Measurements from ENCODE around the gene PLEKHG5.
A peak's percentile ranks its signal among the peaks of the same experiment; 100 is the strongest.

PLEKHG5 gene

DNA sequence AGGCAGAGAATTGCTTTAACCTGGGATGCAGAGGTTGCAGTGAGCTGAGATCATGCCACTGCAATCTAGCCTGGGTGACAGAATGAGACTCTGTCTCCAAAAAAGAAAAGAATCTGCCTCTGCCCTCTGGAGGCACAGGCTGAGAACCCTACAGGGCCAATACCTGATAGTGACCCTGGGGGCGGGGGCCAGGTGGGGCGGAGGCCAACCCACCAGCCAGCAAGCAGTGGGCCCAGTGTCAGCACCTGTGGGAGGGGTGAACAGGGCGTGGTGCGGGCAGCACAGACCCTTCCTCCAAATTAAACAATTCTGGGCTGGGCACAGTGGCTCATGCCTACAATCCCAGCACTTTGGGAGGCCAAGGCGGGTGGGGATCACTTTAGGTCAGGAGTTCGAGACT, 19.0 kb upstream of the PLEKHG5 start:
- no peak for DNase-seq
- intact Hi-C loops (cut with DNase I): no loop called here

DNA sequence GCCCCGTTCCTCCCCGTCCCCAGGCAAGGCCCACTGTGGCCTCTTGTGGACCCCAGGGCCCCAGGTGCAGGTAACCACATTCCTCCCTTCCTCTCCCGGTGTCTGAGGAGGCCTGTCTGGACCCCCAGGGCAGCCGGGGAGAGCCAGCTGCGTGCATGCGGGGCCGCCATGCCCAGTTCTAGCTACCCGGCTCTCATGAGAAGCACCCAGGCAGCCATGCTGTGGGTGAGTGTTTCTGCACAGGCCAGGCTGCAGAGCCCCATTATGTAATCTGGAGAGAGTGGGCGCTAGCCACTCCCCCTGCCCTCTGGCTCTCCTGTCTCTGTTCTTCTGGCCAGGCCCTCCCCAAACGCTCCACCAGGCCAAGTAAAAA, 18.4 kb upstream of the PLEKHG5 start:
- DNase-seq: peak in 1 of 10 donors; percentile 89
- intact Hi-C loops (cut with DNase I): no loop called here

DNA sequence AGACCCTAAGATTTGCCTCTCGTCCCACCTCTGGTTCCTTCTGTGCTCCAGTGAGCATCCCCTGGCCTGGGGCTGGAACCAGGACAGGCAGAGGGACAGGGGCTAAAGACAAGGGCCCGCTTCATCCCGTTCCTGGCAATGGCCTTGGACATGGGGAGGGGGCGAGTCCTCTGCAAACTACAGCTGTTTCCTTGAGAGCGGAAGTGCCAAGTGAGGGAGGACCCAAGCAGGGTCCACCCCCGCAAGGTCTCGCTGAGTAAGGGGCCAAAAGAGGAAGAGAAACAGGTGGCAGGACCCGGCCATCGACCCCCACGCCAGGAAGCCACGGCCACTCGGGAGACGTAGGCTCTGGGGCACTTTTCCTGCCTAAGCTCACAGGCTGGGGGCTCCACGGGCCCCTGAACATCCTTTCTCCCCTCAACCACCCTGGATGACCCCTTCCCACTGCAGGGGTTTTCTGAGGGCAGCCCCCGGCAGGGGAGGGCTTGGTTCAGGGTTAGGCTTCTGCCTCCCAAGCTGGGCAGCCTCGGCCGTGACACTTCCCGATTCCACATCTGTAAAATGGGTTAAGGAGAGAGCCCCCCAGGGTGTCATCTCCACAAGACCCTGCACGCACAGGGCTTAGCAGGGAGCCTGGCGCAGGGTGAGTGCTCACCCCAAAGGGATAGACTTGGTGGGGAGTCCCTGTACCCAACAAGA, 17.9 kb upstream of the PLEKHG5 start:
- intact Hi-C loops (cut with DNase I): no loop called here
- no peak for DNase-seq

DNA sequence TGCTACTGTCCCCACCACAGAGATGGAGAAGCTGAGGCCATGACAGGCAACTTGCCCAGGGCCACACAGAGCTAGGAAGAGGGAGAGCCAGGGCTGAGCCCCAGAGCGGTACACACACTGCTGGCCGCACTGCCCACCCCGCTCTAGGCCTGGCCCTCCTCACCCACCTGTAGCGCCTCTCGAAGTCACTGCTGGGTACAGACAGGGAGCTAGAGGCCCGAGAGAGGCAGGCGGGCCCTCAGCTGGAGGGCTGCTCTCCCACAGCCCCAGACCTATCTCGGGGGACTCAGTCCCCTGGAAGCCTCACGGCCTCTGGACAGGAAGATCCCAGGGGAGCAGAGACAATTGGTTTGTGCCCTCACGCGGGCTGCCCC, 17.3 kb upstream of the PLEKHG5 start:
- DNase-seq: no peak
- intact Hi-C loops (cut with DNase I): no loop called here

DNA sequence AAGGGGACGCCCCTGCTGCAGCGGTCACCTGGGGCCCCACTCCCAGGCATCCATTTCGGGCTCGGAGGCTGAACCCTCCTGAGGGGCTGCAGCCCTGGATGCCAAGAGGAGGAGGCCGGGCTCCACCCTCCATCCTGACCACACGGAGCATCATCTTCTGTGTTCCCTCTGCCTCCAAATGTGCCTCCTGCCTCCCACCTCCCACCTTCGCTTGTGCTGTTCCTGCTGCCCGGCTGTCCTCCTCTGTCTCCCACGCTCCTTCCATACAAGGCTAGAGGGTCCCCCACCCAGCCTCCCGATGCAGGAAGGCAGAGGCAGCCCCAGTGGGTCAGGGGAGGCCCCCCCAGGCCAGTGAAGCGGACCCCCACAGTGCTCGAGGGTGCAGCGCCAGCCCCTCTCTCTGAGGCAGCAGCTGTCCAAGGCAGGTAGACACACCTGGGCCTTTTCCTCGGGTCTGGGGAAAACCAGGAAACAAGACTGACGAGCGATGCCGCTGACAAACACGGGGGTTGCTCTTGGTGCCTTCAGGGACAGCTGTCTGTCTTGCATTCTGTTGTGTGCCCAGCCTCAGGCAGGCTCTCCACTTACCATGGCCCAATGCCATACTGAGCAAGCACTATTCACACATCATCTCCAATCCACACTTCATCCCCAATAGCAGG, 16.8 kb upstream of the PLEKHG5 start:
- DNase-seq: peak in 1 of 10 donors; percentile 84
- intact Hi-C loops (cut with DNase I): no loop called here

DNA sequence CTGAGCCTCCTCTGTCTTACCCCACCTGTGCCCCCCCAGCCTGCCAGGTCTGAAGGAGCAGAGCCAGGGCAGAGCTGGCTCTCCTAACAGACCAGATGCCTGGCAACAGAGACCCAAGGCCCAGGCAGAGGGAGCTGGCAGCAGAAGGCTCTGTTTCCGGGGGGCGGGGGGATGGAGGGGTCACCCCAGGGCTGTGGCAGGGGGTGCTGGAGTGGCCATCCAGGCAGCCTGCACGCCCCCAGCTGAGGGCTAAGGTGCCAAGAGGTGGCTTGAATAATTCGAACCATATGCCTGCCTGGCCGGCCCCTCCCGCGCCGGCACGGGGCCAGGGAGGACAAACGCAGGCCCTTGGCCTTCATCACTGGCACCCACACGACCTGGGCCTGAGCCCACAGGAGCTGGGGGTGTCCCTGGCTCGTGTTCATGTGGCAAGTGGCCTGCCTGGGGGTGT, 16.0 kb upstream of the PLEKHG5 start:
- intact Hi-C loops (cut with DNase I): no loop called here
- no peak for DNase-seq

DNA sequence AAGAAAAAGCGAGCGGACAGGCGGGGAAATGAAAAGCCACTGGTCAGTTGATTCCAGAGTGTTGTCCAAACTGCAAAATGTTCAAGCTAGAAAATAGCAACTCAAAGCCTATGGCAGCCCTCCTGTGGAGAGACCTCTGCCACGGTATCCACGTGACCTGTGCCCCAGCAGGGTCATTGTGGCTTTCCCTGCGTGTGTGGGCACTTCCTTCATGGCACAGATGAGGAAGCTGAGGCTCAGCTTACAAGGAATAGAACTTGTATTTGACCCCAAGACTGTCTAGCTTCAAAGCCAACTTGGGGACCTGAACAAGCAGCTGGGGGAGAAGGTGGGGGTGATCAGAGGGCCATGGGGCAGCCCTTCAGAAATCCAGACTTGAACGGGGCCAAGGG, 15.6 kb upstream of the PLEKHG5 start:
- DNase-seq: no peak
- intact Hi-C loops (cut with DNase I): no loop called here

DNA sequence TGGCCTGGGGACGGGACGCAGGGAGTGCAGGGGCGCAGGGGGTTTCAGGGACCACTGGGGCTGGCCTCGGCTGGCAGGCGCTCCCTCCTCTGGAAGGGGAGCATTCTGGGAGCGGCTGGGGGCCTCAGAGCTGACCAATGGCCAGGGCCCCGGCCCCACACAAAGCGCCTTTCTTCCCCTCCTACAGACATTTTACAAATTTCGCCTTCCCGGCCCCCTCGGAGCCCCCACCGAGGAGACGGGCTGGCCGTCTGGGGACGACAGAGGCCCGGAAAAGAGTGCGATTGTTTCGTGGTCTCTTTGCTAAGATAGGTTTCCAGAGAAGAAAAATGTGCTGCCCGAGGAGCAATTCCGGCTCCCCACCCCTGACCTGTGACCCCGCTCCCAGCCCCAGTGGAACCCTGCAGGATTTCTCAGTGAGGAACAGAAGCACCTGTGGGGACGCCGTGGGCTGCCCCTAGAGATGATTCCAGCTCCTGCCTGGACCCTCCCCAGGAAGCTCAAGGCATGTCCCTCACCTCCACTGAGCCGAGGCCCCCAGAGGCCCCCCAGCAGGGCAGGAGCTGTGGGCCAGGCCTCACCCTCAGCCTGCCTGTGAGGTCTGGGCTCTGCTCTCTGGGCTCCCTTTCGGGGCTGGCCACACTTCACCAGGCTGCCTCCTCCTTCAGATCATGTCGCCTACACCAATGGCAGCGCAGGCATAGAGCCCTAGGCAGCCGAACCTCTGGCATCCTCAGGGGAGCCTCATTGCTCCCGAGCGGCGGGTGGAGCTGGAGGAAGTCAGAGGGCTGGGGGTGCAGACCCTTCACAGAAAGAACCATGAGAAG, 15.0 kb upstream of the PLEKHG5 start:
- intact Hi-C loops (cut with DNase I): no loop called here
- no peak for DNase-seq

DNA sequence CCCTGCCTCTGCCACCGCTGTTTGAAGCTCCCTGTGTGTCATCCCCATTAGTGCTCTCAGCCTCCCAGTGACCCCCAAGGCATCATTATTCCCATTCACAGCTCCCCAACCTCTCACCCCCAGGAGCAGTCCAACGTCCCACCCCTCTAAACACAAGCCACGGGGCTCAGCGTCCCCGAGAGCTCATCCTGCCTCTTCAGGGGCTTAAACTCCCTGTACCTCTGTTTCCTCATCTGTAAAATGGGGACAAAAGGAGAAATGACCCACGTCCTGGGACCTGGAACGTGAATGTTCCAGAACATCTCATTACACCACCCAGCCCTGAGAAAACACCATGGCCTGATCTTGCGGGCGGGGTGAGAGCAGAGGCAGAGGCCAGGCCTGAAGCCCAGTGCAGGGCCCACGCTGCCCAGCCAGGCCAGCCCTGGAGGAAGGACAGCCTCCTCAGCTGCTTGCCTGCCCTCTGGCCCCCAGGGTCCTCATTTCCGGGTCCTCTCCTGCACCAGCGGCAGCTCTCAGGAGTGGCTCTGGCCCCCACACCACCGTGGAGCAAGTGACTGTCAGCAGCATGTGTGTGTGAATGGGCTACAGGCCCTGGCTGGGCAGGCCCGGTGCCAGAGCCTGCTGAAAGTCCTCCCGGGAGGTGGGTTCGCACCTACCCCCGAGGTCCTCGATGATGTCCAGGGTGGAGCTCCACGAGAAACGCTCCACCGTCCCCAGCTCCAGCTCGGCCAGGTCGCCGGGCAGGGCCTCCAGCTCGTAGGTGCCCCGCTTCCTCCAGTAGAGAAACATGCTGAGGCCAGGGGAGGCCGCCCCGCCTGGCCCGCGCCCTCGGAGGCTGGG, 14.1 kb upstream of the PLEKHG5 start:
- DNase-seq: no peak
- intact Hi-C loops (cut with DNase I): no loop called here

DNA sequence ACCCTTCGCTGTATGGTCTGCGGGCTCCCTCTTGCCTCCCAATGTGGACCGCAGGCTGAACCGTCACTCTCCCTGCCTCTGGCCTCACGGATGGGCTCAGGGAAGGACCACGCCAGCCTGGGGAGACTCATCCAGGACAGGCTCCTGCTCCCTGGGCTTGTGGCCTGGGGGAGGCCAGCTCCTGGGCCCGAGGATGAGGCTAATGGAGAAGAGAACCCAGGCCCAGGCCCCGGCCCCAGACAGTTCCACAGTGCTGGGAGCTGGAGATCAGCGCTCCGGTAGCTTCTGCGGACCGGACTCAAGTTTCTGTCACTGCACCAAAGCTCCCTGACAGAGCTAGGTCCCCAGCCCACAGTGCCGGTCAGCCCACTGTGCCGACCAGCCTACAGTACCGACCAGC, 13.4 kb upstream of the PLEKHG5 start:
- DNase-seq: peak in 1 of 10 donors; percentile 76
- intact Hi-C loops (cut with DNase I): no loop called here

DNA sequence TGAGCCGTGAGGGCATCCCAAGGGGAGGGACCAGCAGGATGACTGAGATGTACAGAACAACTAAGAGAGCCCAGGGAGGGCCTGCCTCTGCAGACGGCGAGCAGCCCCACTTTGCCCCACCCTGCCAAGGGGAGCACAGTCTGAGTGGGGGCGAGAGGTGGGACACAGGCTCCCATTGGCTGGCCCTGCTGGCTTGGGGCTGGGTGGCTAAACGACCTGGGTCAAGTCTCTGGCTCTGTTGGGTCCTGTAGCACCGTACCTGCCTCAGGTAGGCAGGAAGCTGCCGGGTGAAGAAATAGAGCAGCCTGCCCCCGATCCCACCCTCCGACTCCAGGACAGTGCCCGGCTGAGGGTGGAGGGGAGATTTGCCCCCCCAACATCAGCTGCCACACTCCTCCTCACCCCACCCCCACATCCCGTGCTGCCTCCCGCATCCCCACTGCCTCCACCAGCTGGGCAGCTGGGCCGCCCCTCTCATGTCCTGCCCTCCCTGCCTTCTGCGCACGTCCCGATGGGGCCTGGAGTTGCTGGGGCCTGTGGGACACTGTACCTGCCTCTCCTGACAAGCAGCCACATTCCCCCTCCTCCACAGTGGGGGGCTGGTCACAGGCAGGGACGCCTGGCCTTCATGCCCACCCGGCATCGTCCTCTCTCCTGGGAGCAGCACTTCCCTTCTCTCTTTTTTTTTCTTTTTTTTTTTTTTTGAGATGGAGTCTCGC, 12.6 kb upstream of the PLEKHG5 start:
- intact Hi-C loops (cut with DNase I): no loop called here
- no peak for DNase-seq

DNA sequence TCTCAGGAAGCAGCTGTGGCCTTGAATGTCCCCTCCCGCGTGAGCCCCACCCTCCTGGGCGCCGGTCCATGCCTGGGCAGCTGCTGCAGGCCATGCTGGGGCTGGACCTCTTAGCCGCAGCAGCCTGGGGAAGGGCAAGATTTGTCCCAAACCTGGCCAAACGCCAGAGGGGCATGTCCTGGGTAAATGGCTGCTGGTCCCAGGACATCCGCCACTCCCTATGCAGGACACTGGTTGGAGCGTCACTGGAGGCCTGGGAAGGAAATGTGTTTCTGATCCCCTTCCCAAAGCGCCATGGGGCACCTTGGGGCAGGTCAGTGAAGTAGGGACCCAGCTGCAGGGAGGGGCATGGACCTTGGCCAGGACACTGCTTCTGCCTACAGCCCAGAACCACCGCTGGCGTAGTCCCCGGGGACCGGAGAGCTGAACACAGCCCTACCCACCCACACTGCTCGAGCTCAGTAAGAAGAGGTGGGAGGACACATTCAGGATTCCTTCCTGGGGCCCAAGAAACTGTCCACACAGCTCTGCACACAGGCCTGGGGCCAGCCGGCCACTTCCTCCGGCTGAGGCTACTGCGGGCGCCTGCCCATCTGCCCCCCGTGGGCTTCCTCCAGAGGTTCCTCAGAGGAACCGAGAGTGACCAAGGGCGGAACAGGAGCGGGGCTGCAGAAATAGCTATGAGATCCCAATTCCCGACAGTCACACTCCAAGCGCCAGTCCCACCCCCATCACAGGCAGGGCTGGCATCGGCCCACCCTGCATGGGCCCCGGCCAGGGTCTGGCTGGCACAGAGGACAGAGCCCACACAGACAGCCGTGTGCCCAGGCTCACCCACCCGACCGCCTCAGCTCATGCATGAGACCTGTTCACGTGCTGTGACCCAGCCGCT, 10.8 kb upstream of the PLEKHG5 start:
- peak in 5 of 10 donors; percentile 35 to 91 (median 40) for DNase-seq
- intact Hi-C loops (cut with DNase I): no loop called here

DNA sequence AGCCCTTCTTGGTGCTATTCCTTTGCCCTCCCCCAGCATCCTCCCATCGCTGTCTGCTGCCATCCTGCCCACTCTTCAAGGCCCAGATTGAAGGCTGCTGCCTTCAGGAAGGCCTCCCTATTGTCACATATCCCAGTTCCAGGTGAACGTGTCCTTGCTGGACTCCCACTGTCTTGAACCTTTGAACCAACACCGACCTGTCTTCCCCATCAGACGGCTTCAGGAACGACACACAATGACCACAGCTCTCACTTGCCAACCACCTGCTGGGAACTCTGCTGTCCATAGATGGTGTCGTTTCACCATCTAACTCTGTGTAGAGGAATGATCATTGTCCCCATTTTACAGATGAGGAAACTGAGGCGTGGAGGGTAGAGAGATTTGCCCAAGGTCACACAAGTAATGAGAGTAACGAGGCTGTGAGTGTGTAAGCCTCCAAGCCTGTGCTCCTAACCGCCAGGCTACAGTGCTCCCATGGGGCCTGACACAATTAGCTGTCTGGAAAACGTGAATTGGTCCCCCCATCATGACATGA, 9.9 kb upstream of the PLEKHG5 start:
- no peak for DNase-seq
- intact Hi-C loops (cut with DNase I): no loop called here

DNA sequence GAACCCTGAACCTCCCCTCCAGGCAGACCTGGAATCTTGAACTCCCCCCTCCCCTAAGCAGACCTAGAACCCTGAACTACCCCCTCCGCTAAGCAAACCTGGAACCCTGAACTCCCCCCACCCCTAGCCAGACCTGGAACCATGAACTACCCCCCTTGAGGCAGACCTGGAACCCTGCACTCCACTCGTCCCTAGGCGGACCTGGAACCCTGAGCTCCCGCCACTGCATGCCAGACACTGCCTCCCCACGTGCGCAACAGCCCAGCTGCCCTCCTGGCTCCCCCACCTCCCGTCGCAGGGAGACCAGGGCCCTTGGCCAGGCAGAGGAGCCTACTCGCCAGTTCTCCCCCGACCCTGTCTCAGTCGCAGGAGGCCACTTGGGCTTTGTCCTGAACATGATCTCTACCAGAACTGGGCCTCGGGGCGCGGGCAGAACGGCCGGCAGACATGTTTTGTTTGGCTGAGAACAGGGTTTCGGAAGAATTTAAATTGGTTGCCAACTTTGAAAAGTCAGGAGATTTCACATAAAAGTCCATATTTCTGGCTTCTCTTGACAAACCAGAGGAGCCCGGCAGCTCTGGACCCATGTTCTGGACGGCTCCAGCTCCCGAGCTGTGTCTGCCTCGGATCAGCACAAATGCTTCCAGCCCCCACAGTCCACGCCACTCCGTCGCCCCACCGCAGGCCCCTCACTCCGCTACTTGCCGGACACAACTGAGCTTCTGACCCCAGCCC, 9.2 kb upstream of the PLEKHG5 start:
- no peak for DNase-seq
- intact Hi-C loops (cut with DNase I): no loop called here

DNA sequence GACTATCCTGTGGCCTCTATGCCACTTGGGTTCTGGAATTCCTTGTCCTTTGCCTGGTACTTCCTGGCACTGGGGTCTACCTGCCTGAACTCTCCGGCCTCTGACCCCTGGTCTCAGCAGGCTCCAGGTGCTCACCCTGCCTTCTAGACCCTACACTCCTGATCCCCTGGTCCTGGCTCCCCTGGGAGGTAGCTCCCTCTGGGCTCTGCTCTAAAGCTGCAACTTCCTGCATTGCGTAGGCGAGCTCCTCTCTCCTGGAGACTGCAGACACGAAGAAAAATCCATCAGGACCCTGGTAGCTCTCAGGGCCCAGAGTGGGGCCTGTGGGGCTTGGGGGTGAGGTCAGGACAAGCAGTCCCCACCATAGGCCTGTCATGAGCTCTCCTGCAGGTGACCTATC, 7.8 kb upstream of the PLEKHG5 start:
- intact Hi-C loops (cut with DNase I): no loop called here
- peak in 1 of 10 donors; percentile 89 for DNase-seq

DNA sequence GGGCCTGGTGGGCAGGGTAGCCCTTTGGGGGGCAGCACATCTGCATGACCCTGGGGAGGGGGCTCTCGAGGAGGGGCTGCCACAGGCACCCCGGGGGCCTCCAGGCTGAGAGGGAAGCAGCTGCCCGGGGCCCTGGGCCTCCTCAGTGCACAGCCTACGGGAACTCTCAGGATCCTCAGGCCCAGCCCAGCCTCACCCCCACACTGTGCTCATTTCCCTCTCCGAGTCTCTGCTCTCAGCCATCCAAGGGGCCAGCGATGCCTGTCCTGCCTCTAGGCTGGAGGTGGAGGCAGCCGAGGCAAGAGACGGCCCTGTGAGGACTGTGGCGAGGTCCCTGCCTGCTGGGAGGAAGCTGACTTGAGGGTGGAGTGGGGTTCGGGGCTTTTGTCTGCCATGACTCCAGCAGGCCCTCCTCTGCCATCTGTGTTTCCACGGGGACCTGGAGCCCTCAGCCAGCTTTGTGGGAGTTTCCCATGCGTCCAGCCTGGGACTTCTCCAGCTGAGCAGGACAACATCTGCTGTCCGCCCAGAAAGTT, 7.2 kb upstream of the PLEKHG5 start:
- intact Hi-C loops (cut with DNase I): no loop called here
- peak in 1 of 10 donors; percentile 84 for DNase-seq

DNA sequence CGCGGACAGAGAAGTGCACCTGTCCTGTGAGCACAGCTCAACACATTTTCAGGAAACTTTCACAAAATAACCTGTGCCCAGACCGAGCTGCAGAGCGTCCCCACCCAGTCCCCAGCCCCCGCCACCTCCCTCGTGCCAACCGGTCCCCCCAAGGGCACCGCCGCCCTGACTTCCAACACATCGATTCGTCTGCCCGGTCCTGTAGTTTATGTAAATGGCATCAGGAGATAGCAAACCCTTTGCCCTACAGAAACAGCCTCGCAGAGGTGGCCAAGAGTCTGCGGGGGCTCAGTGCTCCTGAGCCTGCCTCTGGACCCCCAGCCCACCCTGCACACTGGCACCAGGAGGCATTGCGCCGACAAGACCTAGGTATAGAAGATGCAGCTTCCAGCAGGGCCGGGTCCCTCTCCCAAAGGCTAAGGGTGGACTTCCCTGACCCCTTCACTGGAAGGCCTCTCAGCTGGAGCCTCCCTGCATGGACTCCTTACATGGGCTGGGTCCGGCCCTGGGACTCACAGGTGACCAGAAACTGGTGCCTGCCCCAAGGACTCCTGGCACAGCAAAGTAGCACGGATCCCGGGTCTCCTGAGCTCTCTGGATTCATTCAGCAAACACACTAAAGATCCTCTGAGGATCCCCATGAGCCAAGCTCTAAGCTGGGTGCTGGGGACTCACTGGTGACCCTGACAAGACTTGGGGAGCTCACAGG, 6.6 kb upstream of the PLEKHG5 start:
- DNase-seq: peak in 1 of 10 donors; percentile 81
- intact Hi-C loops (cut with DNase I): no loop called here
